ENCODE data around the gene FBXO21. TPM values are rescaled to one million over a fixed set of nuclear protein-coding genes. Genes with fewer than 3 reads are reported as not detected.

Gene FBXO21
- polyA plus RNA-seq, 3 donors = 7.7 to 19.1 (median 17.2) TPM

DNA sequence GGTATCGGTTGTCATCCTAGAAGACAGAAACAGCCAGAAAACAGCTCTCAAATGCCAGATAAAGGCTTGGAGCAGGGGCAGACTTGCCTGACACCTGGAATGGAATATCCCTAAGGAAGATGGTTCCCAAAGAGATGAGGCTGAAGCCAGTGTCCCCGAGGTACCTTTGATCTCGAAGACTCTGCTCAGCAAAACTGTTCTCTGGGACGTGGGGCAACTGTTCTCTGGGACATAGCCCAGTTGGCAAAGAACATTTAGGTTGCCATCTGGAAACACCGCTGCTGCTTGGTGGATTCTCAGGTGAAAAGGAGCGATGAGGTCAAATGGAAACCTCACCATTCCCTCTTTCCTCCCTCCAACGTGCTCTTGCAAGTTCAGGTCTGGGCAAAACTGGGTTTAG is 27.9 kb upstream of the FBXO21 start:
- Histone ChIP-seq H3K4me1 (ENCODE audit: control insufficient read depth in 1 of 2, insufficient read depth in 2 of 2, low read length in 2 of 2) (no peaks in the 10 kb centered on the region), H3K27ac (ENCODE audit: low read depth in 1 of 2, low read length in 2 of 2) (no peak overlapping the region), H2AFZ (ENCODE audit: insufficient read depth, low read depth, low read length, poor library complexity, severe bottlenecking) (no peak overlapping the region), H3K4me3 (replicated peaks in 1 of 3; ENCODE audit: low read depth in 2 of 3, low read length in 3 of 3) (no peak overlapping the region), H3K27me3 (ENCODE audit: control insufficient read depth in 2 of 2, insufficient read depth in 2 of 2, low read length in 2 of 2) (no peaks in the 10 kb centered on the region), H4K20me1 (ENCODE audit: insufficient read depth, low read length) (no peaks in the 10 kb centered on the region), H3K9me3 (replicated peaks in 1 of 2; ENCODE audit: control insufficient read depth in 1 of 2, insufficient read depth in 1 of 2, low read length in 2 of 2) (no peaks in the 10 kb centered on the region), H3K79me2 (ENCODE audit: insufficient read depth, low read length) (no peaks in the 10 kb centered on the region), H3K36me3 (replicated peaks in 1 of 2; ENCODE audit: control insufficient read depth in 1 of 2, insufficient read depth in 2 of 2, low read length in 2 of 2) (no peaks in the 10 kb centered on the region), H3K9ac (ENCODE audit: insufficient read depth, low read length, poor library complexity, severe bottlenecking) (no peak overlapping the region), H3K4me2 (replicated peaks; ENCODE audit: extremely low read depth, low read length, poor library complexity, severe bottlenecking) (no peak overlapping the region)
- Mint-ChIP-seq H3K27me3 (ENCODE audit: low read depth in 3 of 3) (peaks cover 7 to 19% (median 11%) of the 10 kb centered on the region in 3 donors), H3K9me3 (no peaks in the 10 kb centered on the region), H3K4me1 (no peaks in the 10 kb centered on the region), H3K27ac (no peak overlapping the region), H3K4me3 (no peak overlapping the region), H3K36me3 (no peaks in the 10 kb centered on the region)
- WGBS (ENCODE audit: insufficient coverage) = 75% methylated on average over 4 of the region's 7 CpGs
- intact Hi-C loops (cut with micrococcal nuclease) = no loop called here
- no peak for DNase-seq
- TF ChIP-seq, protein P1, sequence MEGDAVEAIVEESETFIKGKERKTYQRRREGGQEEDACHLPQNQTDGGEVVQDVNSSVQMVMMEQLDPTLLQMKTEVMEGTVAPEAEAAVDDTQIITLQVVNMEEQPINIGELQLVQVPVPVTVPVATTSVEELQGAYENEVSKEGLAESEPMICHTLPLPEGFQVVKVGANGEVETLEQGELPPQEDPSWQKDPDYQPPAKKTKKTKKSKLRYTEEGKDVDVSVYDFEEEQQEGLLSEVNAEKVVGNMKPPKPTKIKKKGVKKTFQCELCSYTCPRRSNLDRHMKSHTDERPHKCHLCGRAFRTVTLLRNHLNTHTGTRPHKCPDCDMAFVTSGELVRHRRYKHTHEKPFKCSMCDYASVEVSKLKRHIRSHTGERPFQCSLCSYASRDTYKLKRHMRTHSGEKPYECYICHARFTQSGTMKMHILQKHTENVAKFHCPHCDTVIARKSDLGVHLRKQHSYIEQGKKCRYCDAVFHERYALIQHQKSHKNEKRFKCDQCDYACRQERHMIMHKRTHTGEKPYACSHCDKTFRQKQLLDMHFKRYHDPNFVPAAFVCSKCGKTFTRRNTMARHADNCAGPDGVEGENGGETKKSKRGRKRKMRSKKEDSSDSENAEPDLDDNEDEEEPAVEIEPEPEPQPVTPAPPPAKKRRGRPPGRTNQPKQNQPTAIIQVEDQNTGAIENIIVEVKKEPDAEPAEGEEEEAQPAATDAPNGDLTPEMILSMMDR (IDR thresholded peaks at IDR 0.05) = no peak

DNA sequence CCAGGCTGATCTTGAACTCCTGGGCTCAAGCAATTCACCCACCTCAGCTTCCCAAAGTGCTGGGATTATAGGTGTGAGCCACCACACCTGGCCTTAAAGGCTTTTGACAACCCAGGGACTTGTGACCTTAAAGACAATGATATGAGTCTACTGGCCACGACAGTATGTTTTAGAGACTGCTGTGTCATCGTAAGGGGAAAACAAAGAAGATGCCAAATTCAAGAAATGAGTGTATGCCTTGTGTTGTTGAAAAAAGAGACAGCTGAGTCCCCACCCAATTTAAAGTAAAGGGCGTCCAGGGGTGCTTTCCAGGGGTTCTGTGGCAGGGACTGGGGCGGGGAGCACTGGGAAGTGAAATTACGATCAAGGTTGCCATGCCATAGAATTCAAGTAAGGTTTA is 26.4 kb upstream of the FBXO21 start:
- H3K79me2 ChIP-seq (ENCODE audit: insufficient read depth, low read length) = no peaks in the 10 kb centered on the region
- Mint-ChIP-seq H3K27me3 (ENCODE audit: low read depth in 3 of 3) (peaks cover 7 to 18% (median 13%) of the 10 kb centered on the region in 3 donors), H3K27ac (peak overlapping the region in 1 of 7 donors; percentile 46), H3K4me3 (no peak overlapping the region), H3K4me1 (no peaks in the 10 kb centered on the region), H3K36me3 (no peaks in the 10 kb centered on the region), H3K9me3 (no peaks in the 10 kb centered on the region)
- H2AFZ ChIP-seq (ENCODE audit: insufficient read depth, low read depth, low read length, poor library complexity, severe bottlenecking) = no peak overlapping the region
- H3K27ac ChIP-seq (ENCODE audit: low read depth in 1 of 2, low read length in 2 of 2) = no peak overlapping the region
- 93% methylated on average over 4 of the region's 5 CpGs for WGBS (ENCODE audit: insufficient coverage)
- intact Hi-C loops (cut with micrococcal nuclease) = no loop called here
- H3K36me3 ChIP-seq (replicated peaks in 1 of 2; ENCODE audit: control insufficient read depth in 1 of 2, insufficient read depth in 2 of 2, low read length in 2 of 2) = no peaks in the 10 kb centered on the region
- DNase-seq = no peak
- H4K20me1 ChIP-seq (ENCODE audit: insufficient read depth, low read length) = no peaks in the 10 kb centered on the region
- no peak overlapping the region for H3K4me3 ChIP-seq (replicated peaks in 1 of 3; ENCODE audit: low read depth in 2 of 3, low read length in 3 of 3)
- no peaks in the 10 kb centered on the region for H3K9me3 ChIP-seq (replicated peaks in 1 of 2; ENCODE audit: control insufficient read depth in 1 of 2, insufficient read depth in 1 of 2, low read length in 2 of 2)
- no peak overlapping the region for H3K4me2 ChIP-seq (replicated peaks; ENCODE audit: extremely low read depth, low read length, poor library complexity, severe bottlenecking)
- H3K4me1 ChIP-seq (ENCODE audit: control insufficient read depth in 1 of 2, insufficient read depth in 2 of 2, low read length in 2 of 2) = no peaks in the 10 kb centered on the region
- no peak overlapping the region for H3K9ac ChIP-seq (ENCODE audit: insufficient read depth, low read length, poor library complexity, severe bottlenecking)
- TF ChIP-seq, protein P1 (IDR thresholded peaks at IDR 0.05) = no peak
- H3K27me3 ChIP-seq (ENCODE audit: control insufficient read depth in 2 of 2, insufficient read depth in 2 of 2, low read length in 2 of 2) = no peaks in the 10 kb centered on the region
